ENCODE data around the gene EEFSEC. TPM values are rescaled to one million over a fixed set of nuclear protein-coding genes. Genes with fewer than 3 reads are reported as not detected.

EEFSEC gene
- total and polyA plus RNA-seq, 12 donors, result 5.5 to 15.6 (median 10.4) TPM

DNA sequence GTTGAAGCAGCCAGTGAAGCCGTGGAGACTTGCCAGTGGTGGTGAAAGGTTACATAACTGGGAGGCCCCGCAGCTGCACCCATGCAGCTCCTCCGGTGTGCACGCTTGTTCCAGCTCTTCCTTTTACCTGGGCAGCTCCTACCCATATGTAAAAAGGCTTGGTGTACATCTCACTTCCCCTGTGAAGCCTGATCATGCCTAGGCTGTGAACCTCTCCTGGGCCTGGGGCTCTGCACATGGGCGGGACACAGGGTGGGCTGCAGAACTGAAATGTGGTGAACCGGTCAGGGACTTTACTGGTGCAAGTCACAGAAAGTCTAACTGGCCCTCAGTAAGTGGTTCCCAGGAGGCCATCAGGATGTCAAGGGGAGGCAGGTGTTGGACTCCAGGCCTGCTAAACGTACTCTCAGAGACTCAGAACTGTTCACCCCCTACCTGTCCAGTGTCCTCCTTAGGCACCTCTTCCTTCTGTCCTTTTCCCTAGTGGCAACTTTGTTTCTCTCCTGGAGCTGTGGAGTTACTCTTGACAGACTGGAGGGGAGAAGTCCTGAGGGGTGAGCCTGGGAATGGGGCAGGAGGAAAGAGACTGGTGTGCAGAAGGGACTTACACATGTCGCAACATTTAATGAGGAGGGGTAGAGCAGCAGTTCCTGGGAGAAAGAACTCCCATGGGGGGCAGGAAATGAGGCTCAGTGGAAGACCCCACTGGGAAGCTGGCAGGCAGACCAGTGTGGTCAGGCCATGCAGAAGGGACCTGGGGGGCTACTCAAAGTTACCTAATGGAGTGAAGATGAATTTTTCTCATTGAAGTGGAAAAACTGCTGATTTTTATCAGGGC is 148.1 kb downstream of the EEFSEC start:
- no peaks in the 10 kb centered on the region for H3K9me3 ChIP-seq (replicated peaks in 1 of 3)
- no peaks in the 10 kb centered on the region for H3K27me3 ChIP-seq
- intact Hi-C loops (cut with DNase I), result no loop called here
- WGBS, 4 donors, result 94 to 96% (median 95%) methylated on average over 4 to 8 of the region's 8 CpGs
- H3K27ac ChIP-seq, result no peak overlapping the region
- no peaks in the 10 kb centered on the region for H3K36me3 ChIP-seq (replicated peaks in 1 of 2)
- no peak for TF ChIP-seq CTCF (IDR thresholded peaks at IDR 0.05)
- TF ChIP-seq POLR2A (IDR thresholded peaks at IDR 0.05), result no peak
- peak in 2 of 7 donors; percentile 9 to 46 for DNase-seq
- H3K4me1 ChIP-seq (replicated peaks in 1 of 2), result no peaks in the 10 kb centered on the region
- H3K4me3 ChIP-seq, result no peak overlapping the region

DNA sequence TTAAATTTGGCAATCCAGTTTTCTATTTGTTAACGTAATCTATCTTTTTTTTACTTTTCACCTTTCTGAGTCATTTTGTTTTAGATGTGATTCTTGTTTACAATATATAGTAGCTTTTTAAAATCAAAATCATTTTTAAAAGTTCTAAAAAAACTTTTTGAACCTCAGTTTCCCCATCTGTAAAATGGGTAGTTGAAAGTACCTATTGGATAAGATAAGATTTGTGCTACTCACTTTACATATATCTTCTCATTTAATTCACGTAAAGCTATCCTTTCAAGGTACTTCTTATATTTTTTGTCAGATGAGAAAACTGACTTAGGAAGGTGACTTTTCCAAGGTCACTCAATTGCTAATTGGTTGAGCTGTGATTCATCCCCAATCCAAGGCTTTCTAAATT is 153.2 kb downstream of the EEFSEC start:
- Histone ChIP-seq H3K4me3 (no peak overlapping the region), H3K36me3 (replicated peaks in 1 of 2) (no peaks in the 10 kb centered on the region), H3K4me1 (replicated peaks in 1 of 2) (peaks cover 0 to 13% of the 10 kb centered on the region in 2 donors), H3K27me3 (no peaks in the 10 kb centered on the region), H3K27ac (no peak overlapping the region), H3K9me3 (replicated peaks in 1 of 3) (no peaks in the 10 kb centered on the region)
- no peak for TF ChIP-seq CTCF (IDR thresholded peaks at IDR 0.05)
- TF ChIP-seq POLR2A (IDR thresholded peaks at IDR 0.05), result no peak
- intact Hi-C loops (cut with DNase I), result no loop called here
- WGBS, 4 donors, result 87 to 94% (median 90%) methylated on average over 2 of the region's 2 CpGs
- no peak for DNase-seq

GRCh38 chr3:128307029-128307633 is 153.8 kb downstream of the EEFSEC start:
- DNase-seq, result peak in 2 of 7 donors; percentile 14 to 46
- Histone ChIP-seq H3K9me3 (replicated peaks in 1 of 3) (no peaks in the 10 kb centered on the region), H3K27ac (no peak overlapping the region), H3K36me3 (replicated peaks in 1 of 2) (no peaks in the 10 kb centered on the region), H3K4me1 (replicated peaks in 1 of 2) (peaks cover 0 to 13% of the 10 kb centered on the region in 2 donors), H3K4me3 (no peak overlapping the region), H3K27me3 (no peaks in the 10 kb centered on the region)
- WGBS, 4 donors, result 92 to 96% (median 92%) methylated on average over 2 to 3 of the region's 3 CpGs
- no peak for TF ChIP-seq POLR2A (IDR thresholded peaks at IDR 0.05)
- TF ChIP-seq CTCF (IDR thresholded peaks at IDR 0.05), result peak in 2 of 6 experiments; percentile 14 to 17
- intact Hi-C loops (cut with DNase I), result no loop called here

DNA sequence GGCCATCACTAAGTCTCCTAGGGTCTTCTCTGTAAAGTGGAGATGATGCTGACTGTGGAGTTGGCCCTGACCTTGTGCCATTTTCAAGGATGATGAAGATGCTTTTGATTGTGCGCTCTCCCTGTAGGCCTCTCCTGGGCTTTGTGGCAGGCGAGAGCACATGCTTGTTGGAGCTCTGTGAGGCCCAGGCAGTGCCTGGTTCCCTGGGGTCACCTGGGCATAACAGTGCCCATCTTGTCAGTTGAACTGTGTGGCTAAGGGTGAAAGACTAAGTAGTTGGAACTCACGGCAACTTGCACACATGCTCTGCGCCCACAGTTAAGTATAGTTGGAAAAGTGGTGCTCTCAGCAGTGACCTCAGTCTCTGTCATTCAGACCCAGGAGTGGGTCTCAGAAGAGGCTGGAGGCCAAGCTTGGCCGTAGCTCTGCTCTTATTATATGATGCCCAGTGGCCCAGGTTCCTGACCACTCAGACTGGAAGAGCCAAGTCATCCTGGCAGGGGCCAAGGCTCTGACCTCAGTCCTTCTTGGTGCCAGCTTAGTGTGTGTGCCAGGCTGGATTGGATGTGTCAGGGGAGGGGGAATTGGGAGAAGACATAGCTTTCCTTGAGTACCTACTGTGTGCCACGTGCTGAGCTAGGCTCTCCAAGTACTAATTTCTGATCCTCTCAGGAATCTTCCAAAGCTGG is 154.6 kb downstream of the EEFSEC start:
- WGBS, 4 donors, result 82 to 92% (median 85%) methylated on average over 5 to 6 of the region's 6 CpGs
- Histone ChIP-seq H3K4me1 (replicated peaks in 1 of 2) (peaks cover 0 to 13% of the 10 kb centered on the region in 2 donors), H3K36me3 (replicated peaks in 1 of 2) (no peaks in the 10 kb centered on the region), H3K27me3 (no peaks in the 10 kb centered on the region), H3K9me3 (replicated peaks in 1 of 3) (no peaks in the 10 kb centered on the region), H3K4me3 (no peak overlapping the region), H3K27ac (no peak overlapping the region)
- TF ChIP-seq POLR2A (IDR thresholded peaks at IDR 0.05) (no peak), CTCF (IDR thresholded peaks at IDR 0.05) (no peak)
- peak in 3 of 7 donors; percentile 10 to 46 (median 13) for DNase-seq
- intact Hi-C loops (cut with DNase I), result no loop called here

Measured in adrenal gland (tissue), 12 donors.